Prostate gland (tissue), 2 donors: ENCODE data around the gene VAC14.

Source experiments
- CTCF ChIP-seq, 4 experiments: fragments of 200-600 bp in 2 of 4; fragments of 450-650 bp in 2 of 4; sonication (generic) in 2 of 4; IDR thresholded peaks; 1 replicate in 3 of 4; 2 replicates in 1 of 4; pipeline ENCODE4 v1.5.1; 2016 to 2019; ENCODE audit warnings: antibody characterized with exemption in 4 of 4, mild to moderate bottlenecking in 2 of 4, moderate library complexity in 2 of 4
- POLR2A ChIP-seq: fragments of 450-650 bp; IDR thresholded peaks from one replicate; pipeline ENCODE4 v1.6.1; 2016; ENCODE audit warnings: antibody characterized with exemption, mild to moderate bottlenecking
- POLR2AphosphoS5 ChIP-seq: sonication (generic); formaldehyde crosslinking; IDR thresholded peaks from one replicate; pipeline ENCODE4 v1.6.1; 2017; ENCODE audit warnings: antibody characterized with exemption

- TF ChIP-seq POLR2A (no peak), CTCF (IDR thresholded peaks at IDR 0.05) (no peak), POLR2AphosphoS5 (no peak)
Measured at GRCh38 chr16:70694868-70695218, 106.1 kb downstream of the VAC14 start.
